GM23248 (cell line): ENCODE data around the gene HEATR9. TPM values are rescaled to one million over a fixed set of nuclear protein-coding genes. Genes with fewer than 3 reads are reported as not detected.
A peak's percentile ranks its signal among the peaks of the same experiment; 100 is the strongest.

ENCODE experiments used
- DNase-seq: peaks from one replicate; pipeline ENCODE4 v3.0.0-alpha.2; 2015
- H2AFZ ChIP-seq: fragments of 200-600 bp; sonication (generic); 2 replicates; pipeline ENCODE4 v1.6.1; 2016; ENCODE audit warnings: antibody characterized with exemption
- H3F3A ChIP-seq: fragments of 200-600 bp; sonication (generic); 2 replicates; pipeline ENCODE4 v1.6.1; 2016; ENCODE audit warnings: mild to moderate bottlenecking, antibody characterized with exemption, mixed run types; ENCODE audit not compliant: insufficient read depth
- H3K27ac ChIP-seq: fragments of 200-600 bp; sonication (generic); 2 replicates; pipeline ENCODE4 v1.5.1; 2016; ENCODE audit warnings: mild to moderate bottlenecking
- H3K27me3 ChIP-seq: fragments of 200-600 bp; sonication (generic); replicated peaks from 2 replicates; pipeline ENCODE4 v1.6.1; 2016; ENCODE audit warnings: mild to moderate bottlenecking; ENCODE audit not compliant: insufficient read depth
- H3K36me3 ChIP-seq: fragments of 200-600 bp; sonication (generic); 2 replicates; pipeline ENCODE4 v1.6.1; 2016; ENCODE audit warnings: low read depth, mild to moderate bottlenecking
- H3K4me1 ChIP-seq: fragments of 200-600 bp; sonication (generic); 2 replicates; pipeline ENCODE4 v1.6.1; 2016; ENCODE audit warnings: mild to moderate bottlenecking; ENCODE audit not compliant: insufficient read depth
- H3K4me2 ChIP-seq: fragments of 200-600 bp; sonication (generic); one replicate; pipeline ENCODE4 v1.6.1; 2016; ENCODE audit warnings: mild to moderate bottlenecking; ENCODE audit not compliant: unreplicated experiment
- H3K4me3 ChIP-seq: fragments of 200-600 bp; sonication (generic); 2 replicates; pipeline ENCODE4 v1.5.1; 2016; ENCODE audit warnings: mild to moderate bottlenecking
- H3K79me2 ChIP-seq: fragments of 200-600 bp; sonication (generic); 2 replicates; pipeline ENCODE4 v1.6.1; 2016; ENCODE audit warnings: mild to moderate bottlenecking; ENCODE audit not compliant: insufficient read depth
- H3K9ac ChIP-seq: fragments of 200-600 bp; sonication (generic); 2 replicates; pipeline ENCODE4 v1.6.1; 2016; ENCODE audit warnings: mild to moderate bottlenecking
- H3K9me2 ChIP-seq: fragments of 200-600 bp; sonication (generic); 2 replicates; pipeline ENCODE4 v1.6.1; 2016; ENCODE audit warnings: mixed run types, mild to moderate bottlenecking, moderate library complexity; ENCODE audit not compliant: insufficient read depth
- H3K9me3 ChIP-seq: fragments of 200-600 bp; sonication (generic); one replicate; pipeline ENCODE4 v1.6.1; 2017; ENCODE audit warnings: low read depth
- H4K20me1 ChIP-seq: fragments of 200-600 bp; sonication (generic); 2 replicates; pipeline ENCODE4 v1.6.0; 2016; ENCODE audit not compliant: insufficient read depth
- EZH2 ChIP-seq: fragments of 200-600 bp; sonication (generic); IDR thresholded peaks from 2 replicates; pipeline ENCODE4 v1.6.1; 2018; ENCODE audit warnings: antibody characterized with exemption, mild to moderate bottlenecking; ENCODE audit not compliant: insufficient read depth, poor library complexity, severe bottlenecking
- EZH2phosphoT487 ChIP-seq: fragments of 200-600 bp; sonication (generic); IDR thresholded peaks from 2 replicates; pipeline ENCODE4 v1.6.1; 2018; ENCODE audit warnings: antibody characterized with exemption, moderate library complexity, mild to moderate bottlenecking, low read depth; ENCODE audit not compliant: insufficient read depth
- WGBS, 2 experiments: methylation state at CpG; one replicate each; pipeline ENCODE4 v1.1.6; 2015 to 2017; ENCODE audit warnings: low lambda C conversion rate in 2 of 2, low coverage in 1 of 2; ENCODE audit errors: missing lambda C conversion rate in 2 of 2; 5-methylcytosine and 5-hydroxymethylcytosine counted together
- in situ Hi-C: fragments of 300-500 bp; cut with MboI; formaldehyde crosslinking; loops from 2 replicates; pipeline ENCODE4 v1.15.0; 2020
- polyA plus RNA-seq: library from polyadenylated mRNA; unstranded; fragments of >200 nt; fragmentation: Nextera tagmentation; extraction: Ambion mirVana; gene quantifications from 2 replicates; pipeline ENCODE4 v1.2.1, GENCODE V29; 2016
- total RNA-seq: library from RNA; depleted of rRNA; stranded (reverse); fragments of >200 nt; shearing (Covaris generic); gene quantifications from 2 replicates; pipeline ENCODE4 v1.2.3, GENCODE V29; 2014

The HEATR9 gene
- total and polyA plus RNA-seq, 2 experiments from 2014 or later, result not detected

DNA sequence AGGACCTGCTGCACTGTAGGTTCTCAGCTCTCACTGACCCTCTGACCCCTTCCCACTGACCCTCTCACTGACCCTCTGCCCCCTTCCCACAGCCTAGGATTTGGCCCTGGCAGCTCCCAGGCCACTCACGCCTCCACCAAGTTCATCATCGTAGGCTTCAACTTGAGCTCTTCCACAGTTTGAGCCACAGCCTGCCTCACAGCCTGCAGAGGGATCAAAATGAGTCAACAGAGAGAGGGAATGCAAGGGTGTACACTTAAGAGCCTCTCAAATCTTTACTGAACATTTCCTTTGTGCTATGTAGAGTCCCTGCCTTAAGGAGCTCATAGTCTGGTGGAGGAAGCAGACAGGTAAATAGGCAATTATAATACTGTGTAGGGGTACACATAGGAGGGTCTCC lies 12.1 kb downstream of the HEATR9 start:
- Histone ChIP-seq H2AFZ (no peak overlapping the region), H3K79me2 (no peaks in the 10 kb centered on the region), H3K27ac (no peak overlapping the region), H3K4me2 (no peak overlapping the region), H3K9me3 (no peaks in the 10 kb centered on the region), H4K20me1 (no peaks in the 10 kb centered on the region), H3F3A (no peaks in the 10 kb centered on the region), H3K9me2 (no peaks in the 10 kb centered on the region), H3K9ac (no peak overlapping the region), H3K4me1 (no peaks in the 10 kb centered on the region), H3K4me3 (no peak overlapping the region), H3K36me3 (peaks cover 9% of the 10 kb centered on the region; the same call in 1 of the 2 replicates), H3K27me3 (no peaks in the 10 kb centered on the region)
- no peak for DNase-seq
- TF ChIP-seq EZH2phosphoT487, result no peak
- no peak for TF ChIP-seq EZH2
- in situ Hi-C loops, result no loop called here
- WGBS, 2 experiments, result 96 to 100% methylated on average over 2 of the region's 2 CpGs

DNA sequence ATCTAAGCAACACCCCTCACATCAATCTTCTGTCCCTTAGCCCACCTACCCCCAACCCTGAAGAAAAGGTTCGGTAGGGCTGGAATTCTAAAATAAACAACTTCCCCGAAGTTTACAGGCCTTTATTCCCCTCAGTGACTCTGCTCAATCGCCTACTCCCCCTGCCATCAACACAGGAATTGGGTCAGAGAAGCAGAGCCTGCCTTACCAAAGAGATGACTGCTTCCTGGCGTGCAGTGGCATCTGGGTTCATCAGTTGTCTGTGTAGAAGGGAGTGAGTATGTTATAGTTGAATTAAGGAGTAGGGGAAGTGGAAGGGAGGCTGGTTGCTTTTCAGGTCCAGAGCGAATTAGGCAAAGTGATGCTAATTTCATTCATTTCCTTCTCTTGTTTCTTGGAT lies 12.7 kb downstream of the HEATR9 start:
- Histone ChIP-seq H3K36me3 (peaks cover 9% of the 10 kb centered on the region; the same call in 1 of the 2 replicates), H3K27ac (no peak overlapping the region), H2AFZ (no peak overlapping the region), H3K79me2 (no peaks in the 10 kb centered on the region), H3K4me3 (no peak overlapping the region), H3K9ac (no peak overlapping the region), H3K27me3 (no peaks in the 10 kb centered on the region), H3K9me3 (no peaks in the 10 kb centered on the region), H3F3A (no peaks in the 10 kb centered on the region), H3K4me1 (no peaks in the 10 kb centered on the region), H3K9me2 (no peaks in the 10 kb centered on the region), H3K4me2 (no peak overlapping the region), H4K20me1 (no peaks in the 10 kb centered on the region)
- no peak for DNase-seq
- TF ChIP-seq EZH2phosphoT487 (no peak), EZH2 (no peak)
- WGBS, 2 experiments, result 71 to 74% methylated on average over 5 of the region's 5 CpGs
- in situ Hi-C loops, result no loop called here

DNA sequence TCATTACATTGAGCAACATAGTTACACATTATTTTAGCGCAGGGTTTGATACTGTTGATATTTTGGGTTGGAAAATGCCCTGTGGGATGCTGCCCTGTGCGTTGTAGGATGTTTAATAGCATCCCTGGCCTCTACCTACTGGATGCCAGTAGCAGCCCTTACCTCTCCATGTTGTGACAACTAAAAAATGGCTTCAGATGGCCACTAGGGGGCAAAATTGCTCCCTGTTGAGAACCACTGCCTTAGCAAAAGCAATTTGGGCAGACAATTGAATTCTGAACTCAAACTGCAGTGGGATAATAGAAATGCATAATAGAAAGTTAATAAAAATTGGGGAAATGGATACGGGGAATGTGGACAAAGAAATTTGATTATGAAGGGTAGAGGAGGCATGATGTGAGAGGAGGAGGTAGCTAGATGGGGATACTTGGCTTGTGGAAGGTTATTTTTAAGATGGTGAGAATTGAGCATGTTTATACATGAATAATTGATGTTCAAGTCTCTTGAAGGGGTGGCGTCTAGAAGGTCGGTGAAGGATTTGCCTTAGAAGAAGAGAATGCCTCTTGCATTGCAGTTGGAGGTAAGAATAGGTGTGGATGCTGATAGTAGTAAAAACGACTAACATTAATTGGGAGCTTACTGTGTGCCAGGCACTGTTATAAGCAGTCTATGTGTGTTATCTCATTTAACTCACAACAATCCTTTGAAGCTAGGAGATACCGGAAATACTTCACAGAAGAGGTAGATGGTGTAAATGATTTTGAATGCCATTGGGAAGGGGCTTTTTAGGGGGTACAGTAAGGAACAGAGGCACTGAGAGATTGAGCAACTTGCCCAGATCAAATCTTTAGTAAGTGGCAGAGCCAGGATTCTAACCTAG lies 19.0 kb downstream of the HEATR9 start:
- Histone ChIP-seq H3K27ac (no peak overlapping the region), H3K9me3 (no peaks in the 10 kb centered on the region), H3K36me3 (peaks cover 45% of the 10 kb centered on the region), H2AFZ (no peak overlapping the region), H3K4me2 (no peak overlapping the region), H4K20me1 (no peaks in the 10 kb centered on the region; the same call in 1 of the 2 replicates), H3K4me3 (no peak overlapping the region), H3K9ac (no peak overlapping the region), H3K27me3 (no peaks in the 10 kb centered on the region), H3K79me2 (0 out of 2 replicates have a peak, but pooled peaks cover 5% of the 10 kb centered on the region), H3K4me1 (peaks cover 7% of the 10 kb centered on the region; the same call in 1 of the 2 replicates), H3F3A (peaks cover 18% of the 10 kb centered on the region), H3K9me2 (no peaks in the 10 kb centered on the region)
- 78 to 79% methylated on average over 7 of the region's 7 CpGs for WGBS, 2 experiments
- DNase-seq, result peak; percentile 67
- TF ChIP-seq EZH2phosphoT487 (no peak), EZH2 (no peak)
- in situ Hi-C loops, result loop anchor here (25.0 kb wide), 1 partner anchor 663 kb away; no protein-coding TSS in a partner anchor

DNA sequence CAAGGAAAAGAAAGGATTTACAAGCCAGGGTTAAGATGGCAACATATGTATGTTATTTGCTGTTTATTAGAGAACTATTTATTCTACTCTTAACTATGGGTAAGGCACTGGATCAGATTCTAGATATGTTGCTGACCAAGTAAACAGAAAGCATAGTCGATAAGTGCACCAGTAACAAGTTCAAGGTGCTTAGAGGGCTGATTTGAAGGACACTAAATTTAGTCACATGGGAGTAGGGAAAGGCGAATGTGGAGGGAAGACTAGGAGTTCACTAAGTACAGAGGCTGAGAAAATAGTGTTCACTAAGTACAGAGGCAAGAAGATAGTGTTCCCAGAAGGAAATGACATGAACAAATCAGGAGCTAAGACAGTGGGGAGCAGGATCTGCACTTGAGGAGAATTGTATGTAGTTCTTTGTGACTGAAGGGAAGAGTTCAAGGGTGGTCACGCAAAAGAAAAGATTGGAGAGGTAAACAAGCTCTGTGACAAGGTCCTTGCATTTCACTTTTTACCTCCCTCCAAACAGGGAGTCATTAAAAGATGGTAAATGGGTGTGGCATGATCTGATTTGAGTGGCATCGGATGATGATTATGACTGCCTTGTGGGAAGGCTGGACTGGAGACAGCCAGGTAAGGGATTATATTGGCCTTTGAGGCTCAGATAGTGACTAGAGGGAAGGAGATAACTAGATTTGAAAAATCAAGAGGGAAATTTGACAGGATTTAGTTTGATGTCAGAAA lies 20.9 kb downstream of the HEATR9 start:
- H3K9ac ChIP-seq, result no peak overlapping the region
- no peaks in the 10 kb centered on the region; the same call in 1 of the 2 replicates for H4K20me1 ChIP-seq
- H3K79me2 ChIP-seq, result peaks cover 16% of the 10 kb centered on the region; the same call in 1 of the 2 replicates
- H3K4me1 ChIP-seq, result peaks cover 7% of the 10 kb centered on the region; the same call in 1 of the 2 replicates
- 89% methylated on average over 4 of the region's 4 CpGs for WGBS, 2 experiments
- H3K4me3 ChIP-seq, result no peak overlapping the region
- H3K36me3 ChIP-seq, result peaks cover 56% of the 10 kb centered on the region
- H3F3A ChIP-seq, result peaks cover 18% of the 10 kb centered on the region
- H3K27me3 ChIP-seq, result no peaks in the 10 kb centered on the region
- H3K9me2 ChIP-seq, result no peaks in the 10 kb centered on the region
- H3K4me2 ChIP-seq, result no peak overlapping the region
- H2AFZ ChIP-seq, result no peak overlapping the region
- TF ChIP-seq EZH2 (no peak), EZH2phosphoT487 (no peak)
- no peak overlapping the region for H3K27ac ChIP-seq
- in situ Hi-C loops, result loop anchor here (25.0 kb wide), 1 partner anchor 664 kb away; no protein-coding TSS in a partner anchor
- H3K9me3 ChIP-seq, result no peaks in the 10 kb centered on the region
- DNase-seq, result no peak
